ENCODE results near the gene SLC5A2.

SLC5A2 gene

DNA sequence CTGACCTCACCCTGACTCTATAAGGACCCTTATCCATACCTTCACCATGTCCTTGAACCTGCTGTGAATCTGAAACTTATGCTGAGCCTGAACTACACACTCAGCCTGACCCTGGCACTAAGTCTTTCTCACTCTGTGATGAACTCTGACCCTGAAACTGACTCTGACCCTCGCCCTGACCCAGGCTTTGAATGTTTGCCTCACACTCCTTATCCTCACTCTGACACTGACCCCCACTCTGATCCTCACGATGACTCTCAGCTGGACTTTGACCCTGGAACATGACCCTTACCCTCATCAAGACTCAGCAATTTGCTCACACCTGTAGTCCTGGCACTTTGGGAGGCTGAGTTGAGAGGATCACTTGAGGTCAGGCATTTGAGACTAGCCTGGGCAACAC lies 49.2 kb downstream of the SLC5A2 start (continued):
- TF ChIP-seq, protein P1, sequence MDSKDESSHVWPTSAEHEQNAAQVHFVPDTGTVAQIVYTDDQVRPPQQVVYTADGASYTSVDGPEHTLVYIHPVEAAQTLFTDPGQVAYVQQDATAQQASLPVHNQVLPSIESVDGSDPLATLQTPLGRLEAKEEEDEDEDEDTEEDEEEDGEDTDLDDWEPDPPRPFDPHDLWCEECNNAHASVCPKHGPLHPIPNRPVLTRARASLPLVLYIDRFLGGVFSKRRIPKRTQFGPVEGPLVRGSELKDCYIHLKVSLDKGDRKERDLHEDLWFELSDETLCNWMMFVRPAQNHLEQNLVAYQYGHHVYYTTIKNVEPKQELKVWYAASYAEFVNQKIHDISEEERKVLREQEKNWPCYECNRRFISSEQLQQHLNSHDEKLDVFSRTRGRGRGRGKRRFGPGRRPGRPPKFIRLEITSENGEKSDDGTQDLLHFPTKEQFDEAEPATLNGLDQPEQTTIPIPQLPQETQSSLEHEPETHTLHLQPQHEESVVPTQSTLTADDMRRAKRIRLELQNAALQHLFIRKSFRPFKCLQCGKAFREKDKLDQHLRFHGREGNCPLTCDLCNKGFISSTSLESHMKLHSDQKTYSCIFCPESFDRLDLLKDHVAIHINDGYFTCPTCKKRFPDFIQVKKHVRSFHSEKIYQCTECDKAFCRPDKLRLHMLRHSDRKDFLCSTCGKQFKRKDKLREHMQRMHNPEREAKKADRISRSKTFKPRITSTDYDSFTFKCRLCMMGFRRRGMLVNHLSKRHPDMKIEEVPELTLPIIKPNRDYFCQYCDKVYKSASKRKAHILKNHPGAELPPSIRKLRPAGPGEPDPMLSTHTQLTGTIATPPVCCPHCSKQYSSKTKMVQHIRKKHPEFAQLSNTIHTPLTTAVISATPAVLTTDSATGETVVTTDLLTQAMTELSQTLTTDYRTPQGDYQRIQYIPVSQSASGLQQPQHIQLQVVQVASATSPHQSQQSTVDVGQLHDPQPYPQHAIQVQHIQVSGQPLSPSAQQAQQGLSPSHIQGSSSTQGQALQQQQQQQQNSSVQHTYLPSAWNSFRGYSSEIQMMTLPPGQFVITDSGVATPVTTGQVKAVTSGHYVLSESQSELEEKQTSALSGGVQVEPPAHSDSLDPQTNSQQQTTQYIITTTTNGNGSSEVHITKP (tag by site-specific recombination; IDR thresholded peaks at IDR 0.05), result no peak
- TF ChIP-seq ZBTB11 (tag by site-specific recombination; conservative IDR thresholded peaks at IDR 0.05; ENCODE audit: low read depth) (no peak), ZNF560 (tag by site-specific recombination; IDR thresholded peaks at IDR 0.05; ENCODE audit: borderline replicate concordance) (no peak), GLIS1 (tag by site-specific recombination; IDR thresholded peaks at IDR 0.05) (no peak), ZNF837 (tag by site-specific recombination; IDR thresholded peaks at IDR 0.05) (no peak), ZNF362 (tag by site-specific recombination; IDR thresholded peaks at IDR 0.05) (no peak), ZBTB1 (tag by site-specific recombination; IDR thresholded peaks at IDR 0.05) (no peak), ZNF654 (tag by site-specific recombination; IDR thresholded peaks at IDR 0.05; ENCODE audit: low read depth) (no peak), ZNF202 (tag by site-specific recombination; IDR thresholded peaks at IDR 0.05; ENCODE audit: borderline replicate concordance) (no peak)

DNA sequence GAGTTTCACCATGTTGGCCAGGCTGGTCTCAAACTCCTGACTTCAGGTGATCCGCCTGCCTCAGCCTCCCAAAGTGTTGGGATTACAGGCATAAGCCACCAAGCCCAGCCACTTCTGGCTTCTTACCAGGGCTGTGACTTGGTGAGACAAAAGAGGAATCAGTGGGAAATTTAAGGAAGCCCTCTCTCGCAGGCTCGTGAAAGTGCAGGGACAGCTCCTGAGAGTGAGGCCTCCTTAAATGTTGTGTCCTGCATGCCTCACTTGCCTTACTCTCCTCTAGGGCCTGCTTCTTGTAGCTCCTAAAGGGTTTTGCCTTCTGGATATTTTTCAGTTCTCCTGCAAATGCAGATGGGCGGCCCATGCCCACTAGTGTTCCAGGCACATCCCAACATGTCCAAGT lies 50.0 kb downstream of the SLC5A2 start:
- Histone ChIP-seq H3K27ac (ENCODE audit: extremely low read depth, low read depth, low read length) (no peak overlapping the region), H3K36me3 (ENCODE audit: control insufficient read depth in 2 of 2, insufficient read depth in 1 of 2, low read length in 2 of 2) (no peaks in the 10 kb centered on the region), H3K4me1 (ENCODE audit: control insufficient read depth, insufficient read depth, low read length) (no peaks in the 10 kb centered on the region), H3K4me3 (ENCODE audit: low read depth, low read length) (no peak overlapping the region), H3K9me3 (ENCODE audit: control insufficient read depth, insufficient read depth, low read depth, low read length) (no peaks in the 10 kb centered on the region)
- ChIA-PET CTCF (no interaction called here), POLR2A (interaction anchor here (0.8 kb wide), 1 partner anchor 25 kb away, joined by 3 read pairs; the partner anchor contains the start of gene RUSF1)
- TF ChIP-seq ZSCAN23 (tag by site-specific recombination; IDR thresholded peaks at IDR 0.05) (no peak), ZBTB8A (tag by site-specific recombination; IDR thresholded peaks at IDR 0.05) (no peak), KLF7 (tag by site-specific recombination; IDR thresholded peaks at IDR 0.05; ENCODE audit: borderline replicate concordance) (no peak), ZNF704 (tag by site-specific recombination; IDR thresholded peaks at IDR 0.05) (no peak), ZNF785 (tag by site-specific recombination; IDR thresholded peaks at IDR 0.05) (no peak), YY2 (tag by site-specific recombination; IDR thresholded peaks at IDR 0.05) (no peak), KLF8 (tag by site-specific recombination; IDR thresholded peaks at IDR 0.05) (no peak), ZNF341 (tag by site-specific recombination; IDR thresholded peaks at IDR 0.05; ENCODE audit: low read depth) (no peak), KLF17 (tag by site-specific recombination; IDR thresholded peaks at IDR 0.05) (no peak), GFI1B (tag by site-specific recombination; IDR thresholded peaks at IDR 0.05) (no peak), TCF7L2 (IDR thresholded peaks at IDR 0.05; ENCODE audit: borderline replicate concordance, low read depth, low read length) (no peak)
